ENCODE results near the gene C19orf12. TPM values are rescaled to one million over a fixed set of nuclear protein-coding genes. Genes with fewer than 3 reads are reported as not detected.
A peak's percentile ranks its signal among the peaks of the same experiment; 100 is the strongest.

C19orf12 gene
- total and polyA plus RNA-seq, 2 of the 4 experiments (the other 2 are of a cell fraction): 16.3 to 24.0 TPM

DNA sequence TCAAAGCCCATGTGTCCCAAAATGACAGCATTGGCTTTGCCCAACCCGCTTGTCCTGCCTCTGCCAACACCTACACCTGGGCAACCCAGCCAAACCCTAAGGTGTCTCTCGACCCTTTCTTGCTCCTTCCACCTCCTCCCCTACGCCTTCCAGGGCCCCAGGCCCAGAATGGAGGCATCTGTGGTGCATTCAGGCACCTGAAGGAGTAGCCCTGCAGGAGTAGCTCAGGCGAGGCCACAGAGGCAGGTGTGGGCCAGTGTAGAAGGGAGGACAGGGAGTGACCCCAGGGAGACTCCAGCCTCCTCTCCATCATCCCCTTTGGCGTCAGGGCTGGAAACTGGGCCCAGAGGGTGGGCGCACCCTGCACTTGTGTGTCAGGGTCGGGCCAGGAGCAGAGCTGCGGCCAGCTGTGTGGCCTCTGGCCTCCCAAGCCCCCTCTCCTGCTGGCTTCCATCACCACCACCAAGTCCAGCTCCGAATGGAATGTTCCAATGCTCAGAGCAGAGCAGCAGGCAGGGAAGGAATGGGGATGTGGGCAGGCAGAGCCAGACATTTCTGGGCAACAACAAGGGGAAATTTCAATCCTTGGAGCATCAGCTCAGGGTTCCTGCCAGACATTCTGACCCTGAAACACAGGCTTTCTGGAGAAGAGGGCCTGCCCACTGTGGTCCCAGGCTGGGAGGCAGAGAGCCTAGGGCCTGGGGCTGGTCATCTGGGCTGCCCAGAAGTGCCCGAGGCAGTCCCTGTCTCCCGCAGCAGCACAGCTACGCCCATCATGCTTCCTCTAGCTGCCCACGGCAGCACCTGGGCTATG, 33.4 kb downstream of the C19orf12 start:
- H3K9me3 ChIP-seq (ENCODE audit: control insufficient read depth, insufficient read depth, low read length): no peaks in the 10 kb centered on the region
- H3K14ac ChIP-seq (replicated peaks; ENCODE audit: low read depth, low read length): no peak overlapping the region
- no peak overlapping the region for H2BK5ac ChIP-seq (ENCODE audit: low read depth, low read length, poor library complexity, severe bottlenecking)
- POLR2A ChIA-PET (ENCODE audit: unreplicated experiment): interaction anchor here (0.5 kb wide), 1 partner anchor 10 kb away, joined by 3 read pairs; no protein-coding TSS in a partner anchor
- no peak overlapping the region for H2BK120ac ChIP-seq (ENCODE audit: low read depth, low read length)
- no peak overlapping the region for H2AK9ac ChIP-seq (replicated peaks; ENCODE audit: low read depth, low read length, poor library complexity)
- intact Hi-C loops (cut with micrococcal nuclease) (no loop called here), dilution Hi-C loops (cut with HindIII; ENCODE audit: low sequenced_read_pairs, unreplicated experiment) (no loop called here), in situ Hi-C loops (cut with MboI; ENCODE audit: low sequenced_read_pairs) (no loop called here)
- no peaks in the 10 kb centered on the region for H3K27me3 ChIP-seq (ENCODE audit: control insufficient read depth, insufficient read depth, low read length)
- no peaks in the 10 kb centered on the region for H3K79me1 ChIP-seq (ENCODE audit: low read depth in 1 of 2, low read length in 2 of 2)
- H3K27ac ChIP-seq (ENCODE audit: insufficient read depth, low read length): no peak overlapping the region
- ATAC-seq (ENCODE audit: low read depth) (peak; percentile 64), DNase-seq (no peak)
- H3K9me1 ChIP-seq (ENCODE audit: insufficient read depth, low read length): 0 out of 2 replicates have a peak, but pooled peaks cover 3% of the 10 kb centered on the region
- H3K4me3 ChIP-seq (ENCODE audit: insufficient read depth, low read depth, low read length): no peak overlapping the region
- no peak overlapping the region for H3K9ac ChIP-seq (ENCODE audit: low read depth, low read length)
- H2AK5ac ChIP-seq (ENCODE audit: low read depth, low read length): no peak overlapping the region
- no TSS peak for BruUV-seq (replicated peaks)
- H3K36me3 ChIP-seq (ENCODE audit: control insufficient read depth, insufficient read depth, low read length): peaks cover 3% of the 10 kb centered on the region; the same call in 1 of the 2 replicates
- H4K8ac ChIP-seq (ENCODE audit: low read depth in 2 of 2, low read length in 2 of 2): no peak overlapping the region
- H4K91ac ChIP-seq (ENCODE audit: insufficient read depth, low read depth, low read length): no peak overlapping the region
- H4K5ac ChIP-seq (ENCODE audit: low read depth, low read length): no peak overlapping the region
- no peak overlapping the region for H2BK20ac ChIP-seq (ENCODE audit: low read depth, low read length)
- no peaks in the 10 kb centered on the region for H4K20me1 ChIP-seq (ENCODE audit: insufficient read depth, low read length)
- H3K18ac ChIP-seq (ENCODE audit: low read depth, low read length): no peak overlapping the region
- CTCF ChIA-PET: interaction anchor here (0.6 to 1.4 kb wide), 2 partner anchors 35 to 125 kb away, joined by 4 to 6 read pairs; no protein-coding TSS in a partner anchor
- no peak overlapping the region for H3K4ac ChIP-seq (ENCODE audit: low read depth, low read length)
- WGBS, 2 experiments (ENCODE audit: extremely low coverage in 2 of 2, insufficient read length in 1 of 2): 67% methylated on average over 1 of the region's 13 CpGs; no CpG with 5 or more reads in 1 of the 2 experiments
- no peak overlapping the region for H3K23ac ChIP-seq (ENCODE audit: low read depth, low read length)
- H3K56ac ChIP-seq (ENCODE audit: extremely low read depth, insufficient read depth, low read length): no peak overlapping the region
- H2BK15ac ChIP-seq (ENCODE audit: low read depth, low read length): no peak overlapping the region
- H3K4me2 ChIP-seq (ENCODE audit: low read depth, low read length): no peak overlapping the region
- no peak overlapping the region for H2AFZ ChIP-seq (replicated peaks; ENCODE audit: low read length, poor library complexity)
- H3K4me1 ChIP-seq (ENCODE audit: control insufficient read depth, insufficient read depth, low read length): peaks cover 2% of the 10 kb centered on the region; the same call in 1 of the 2 replicates
- no peak for TF ChIP-seq RFX5 (IDR thresholded peaks at IDR 0.05; ENCODE audit: low read depth, low read length)
- TF ChIP-seq SMC3 (IDR thresholded peaks at IDR 0.05; ENCODE audit: low read depth, low read length): no peak
- TF ChIP-seq, protein P1, sequence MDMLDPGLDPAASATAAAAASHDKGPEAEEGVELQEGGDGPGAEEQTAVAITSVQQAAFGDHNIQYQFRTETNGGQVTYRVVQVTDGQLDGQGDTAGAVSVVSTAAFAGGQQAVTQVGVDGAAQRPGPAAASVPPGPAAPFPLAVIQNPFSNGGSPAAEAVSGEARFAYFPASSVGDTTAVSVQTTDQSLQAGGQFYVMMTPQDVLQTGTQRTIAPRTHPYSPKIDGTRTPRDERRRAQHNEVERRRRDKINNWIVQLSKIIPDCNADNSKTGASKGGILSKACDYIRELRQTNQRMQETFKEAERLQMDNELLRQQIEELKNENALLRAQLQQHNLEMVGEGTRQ (IDR thresholded peaks at IDR 0.05; ENCODE audit: low read depth, low read length): no peak
- TF ChIP-seq RAD21 (IDR thresholded peaks at IDR 0.05; ENCODE audit: low read length): no peak
- no peak for TF ChIP-seq ELK1 (IDR thresholded peaks at IDR 0.05; ENCODE audit: borderline replicate concordance, low read depth, low read length)
- no peak for TF ChIP-seq MXI1 (IDR thresholded peaks at IDR 0.05; ENCODE audit: borderline replicate concordance, low read depth, low read length)
- TF ChIP-seq FOS (IDR thresholded peaks at IDR 0.05; ENCODE audit: low read depth, low read length): no peak
- no peak for TF ChIP-seq CHD1 (IDR thresholded peaks at IDR 0.05; ENCODE audit: low read depth, low read length)
- no peak for TF ChIP-seq CTCF (conservative IDR thresholded peaks at IDR 0.05; ENCODE audit: low read depth, low read length)
- TF ChIP-seq CEBPB (IDR thresholded peaks at IDR 0.05; ENCODE audit: low read depth, low read length): no peak
- TF ChIP-seq RCOR1 (IDR thresholded peaks at IDR 0.05; ENCODE audit: insufficient replicate concordance, low read length): no peak
- no peak for TF ChIP-seq MAFK (IDR thresholded peaks at IDR 0.05; ENCODE audit: low read depth, low read length)
- no peak for TF ChIP-seq BHLHE40 (IDR thresholded peaks at IDR 0.05; ENCODE audit: low read depth, low read length)
- no peak for TF ChIP-seq POLR2A (IDR thresholded peaks at IDR 0.05; ENCODE audit: low read depth, low read length)
- TF ChIP-seq MAZ (IDR thresholded peaks at IDR 0.05; ENCODE audit: borderline replicate concordance, low read depth, low read length): no peak
